Measurements from ENCODE around the gene UPF2. TPM values are rescaled to one million over a fixed set of nuclear protein-coding genes. Genes with fewer than 3 reads are reported as not detected.

Gene UPF2
- polyA plus RNA-seq, 1 donor from 2014 or later: 14.3 TPM

- no peak for TF ChIP-seq SMC3 (conservative IDR thresholded peaks at IDR 0.05; ENCODE audit: poor library complexity)
- TF ChIP-seq TAF1 (IDR thresholded peaks at IDR 0.05; ENCODE audit: low read depth): no peak
- no peaks in the 10 kb centered on the region for H3K36me3 ChIP-seq (ENCODE audit: insufficient read depth, low read length)
- no peak overlapping the region for H3K27ac ChIP-seq (ENCODE audit: low read length)
- no peak overlapping the region for H3K4me3 ChIP-seq (ENCODE audit: low read length)
- H4K20me1 ChIP-seq (ENCODE audit: insufficient read depth): no peaks in the 10 kb centered on the region
- H3K79me2 ChIP-seq (replicated peaks; ENCODE audit: insufficient read depth, low read length): no peaks in the 10 kb centered on the region
- no peaks in the 10 kb centered on the region for H3K27me3 ChIP-seq (ENCODE audit: insufficient read depth, low read depth, low read length)
- no peak overlapping the region for H3K4me2 ChIP-seq (ENCODE audit: low read length)
- H3K9me2 ChIP-seq (ENCODE audit: insufficient read depth, low read length): no peaks in the 10 kb centered on the region
- H2AFZ ChIP-seq (ENCODE audit: low read depth, low read length): no peak overlapping the region
- H3F3A ChIP-seq (ENCODE audit: insufficient read depth, low read length, poor library complexity, severe bottlenecking): no peaks in the 10 kb centered on the region
- H3K9ac ChIP-seq (ENCODE audit: low read length): no peak overlapping the region
- no peaks in the 10 kb centered on the region for H3K9me3 ChIP-seq (ENCODE audit: low read length)
Observed at GRCh38 chr10:11877591-11877905, 165.1 kb downstream of the UPF2 start.

GRCh38 chr10:11876805-11877590 lies 165.6 kb downstream of the UPF2 start:
- H3K36me3 ChIP-seq (ENCODE audit: insufficient read depth, low read length): no peaks in the 10 kb centered on the region
- no peak overlapping the region for H3K4me2 ChIP-seq (ENCODE audit: low read length)
- H2AFZ ChIP-seq (ENCODE audit: low read depth, low read length): no peak overlapping the region
- no peaks in the 10 kb centered on the region for H3K9me2 ChIP-seq (ENCODE audit: insufficient read depth, low read length)
- TF ChIP-seq EZH2 (IDR thresholded peaks at IDR 0.05; ENCODE audit: borderline replicate concordance, insufficient read depth, low read length, poor library complexity, severe bottlenecking) (no peak), TAF1 (IDR thresholded peaks at IDR 0.05; ENCODE audit: low read depth) (no peak), SMC3 (conservative IDR thresholded peaks at IDR 0.05; ENCODE audit: poor library complexity) (no peak), MXI1 (conservative IDR thresholded peaks at IDR 0.05; ENCODE audit: poor library complexity, severe bottlenecking) (no peak), REST (IDR thresholded peaks at IDR 0.05; ENCODE audit: borderline replicate concordance) (no peak), POLR2AphosphoS5 (IDR thresholded peaks at IDR 0.05) (no peak), EP300 (conservative IDR thresholded peaks at IDR 0.05; ENCODE audit: poor library complexity, severe bottlenecking) (no peak), CTCF (IDR thresholded peaks at IDR 0.05; ENCODE audit: poor library complexity, severe bottlenecking) (no peak), RAD21 (conservative IDR thresholded peaks at IDR 0.05) (no peak)
- H3K27ac ChIP-seq (ENCODE audit: low read length): no peak overlapping the region
- no peaks in the 10 kb centered on the region for H3K9me3 ChIP-seq (ENCODE audit: low read length)
- H3K4me3 ChIP-seq (ENCODE audit: low read length): no peak overlapping the region
- H3F3A ChIP-seq (ENCODE audit: insufficient read depth, low read length, poor library complexity, severe bottlenecking): no peaks in the 10 kb centered on the region
- no peaks in the 10 kb centered on the region for H3K79me2 ChIP-seq (replicated peaks; ENCODE audit: insufficient read depth, low read length)
- no peaks in the 10 kb centered on the region for H3K27me3 ChIP-seq (ENCODE audit: insufficient read depth, low read depth, low read length)
- H4K20me1 ChIP-seq (ENCODE audit: insufficient read depth): no peaks in the 10 kb centered on the region
- H3K9ac ChIP-seq (ENCODE audit: low read length): no peak overlapping the region
